GM23338 (cell line): ENCODE data around the gene DACT2. TPM values are rescaled to one million over a fixed set of nuclear protein-coding genes. Genes with fewer than 3 reads are reported as not detected.

Experiments used
- ATAC-seq: fragments of 200-7000 bp; cut with Tn5 transposase; 3 replicates; pipeline ENCODE4 v1.9.1; 2020
- DNase-seq: peaks from one replicate; pipeline ENCODE4 v3.0.0-alpha.2; 2015; ENCODE audit warnings: low spot score
- H2AFZ ChIP-seq: fragments of 200-600 bp; sonication (generic); 2 replicates; pipeline ENCODE4 v1.8.0; 2016; ENCODE audit warnings: antibody characterized with exemption, mild to moderate bottlenecking, moderate library complexity
- H3F3A ChIP-seq: fragments of 200-600 bp; sonication (generic); replicated peaks from 2 replicates; pipeline ENCODE4 v1.8.0; 2017; ENCODE audit warnings: antibody characterized with exemption, mixed run types, low read depth
- H3K27ac ChIP-seq: fragments of 200-600 bp; sonication (generic); 2 replicates; pipeline ENCODE4 v1.6.1; 2016; ENCODE audit warnings: low read depth
- H3K27me3 ChIP-seq: fragments of 200-600 bp; sonication (generic); 2 replicates; pipeline ENCODE4 v1.8.0; 2016; ENCODE audit warnings: mild to moderate bottlenecking, mixed run types, moderate library complexity; ENCODE audit not compliant: insufficient read depth
- H3K36me3 ChIP-seq: fragments of 200-600 bp; sonication (generic); 2 replicates; pipeline ENCODE4 v1.8.0; 2016; ENCODE audit warnings: mild to moderate bottlenecking; ENCODE audit not compliant: insufficient read depth
- H3K4me1 ChIP-seq: fragments of 200-600 bp; sonication (generic); 2 replicates; pipeline ENCODE4 v1.8.0; 2016; ENCODE audit warnings: mild to moderate bottlenecking, moderate library complexity; ENCODE audit not compliant: insufficient read depth
- H3K4me2 ChIP-seq: fragments of 200-600 bp; sonication (generic); 2 replicates; pipeline ENCODE4 v1.7.1; 2017; ENCODE audit warnings: mixed run types
- H3K4me3 ChIP-seq: fragments of 200-600 bp; sonication (generic); 2 replicates; pipeline ENCODE4 v1.6.1; 2016; ENCODE audit warnings: mixed run types
- H3K79me2 ChIP-seq: fragments of 200-600 bp; sonication (generic); replicated peaks from 2 replicates; pipeline ENCODE4 v1.8.0; 2017; ENCODE audit warnings: mild to moderate bottlenecking; ENCODE audit not compliant: insufficient read depth
- H3K9me2 ChIP-seq: fragments of 200-600 bp; sonication (generic); 2 replicates; pipeline ENCODE4 v1.8.0; 2017; ENCODE audit not compliant: insufficient read depth
- H4K20me1 ChIP-seq: fragments of 200-600 bp; sonication (generic); replicated peaks from 2 replicates; pipeline ENCODE4 v1.8.0; 2017; ENCODE audit warnings: mild to moderate bottlenecking; ENCODE audit not compliant: insufficient read depth
- H3K27ac Mint-ChIP-seq: 2 replicates; pipeline ENCODE4 v1.8.0; 2020; ENCODE audit warnings: inconsistent platforms, mild to moderate bottlenecking, moderate library complexity, mixed read lengths
- H3K27me3 Mint-ChIP-seq: 3 replicates; pipeline ENCODE4 v1.8.0; 2022; ENCODE audit warnings: low read depth, mild to moderate bottlenecking, moderate library complexity, mixed read lengths, inconsistent platforms; ENCODE audit not compliant: insufficient read depth, poor library complexity
- H3K36me3 Mint-ChIP-seq: 3 replicates; pipeline ENCODE4 v1.8.0; 2021; ENCODE audit warnings: low read depth, mild to moderate bottlenecking, inconsistent platforms, moderate library complexity, mixed read lengths
- H3K4me1 Mint-ChIP-seq: 3 replicates; pipeline ENCODE4 v1.8.0; 2020; ENCODE audit warnings: mild to moderate bottlenecking, inconsistent platforms, mixed read lengths
- H3K4me3 Mint-ChIP-seq: 3 replicates; pipeline ENCODE4 v1.8.0; 2021; ENCODE audit warnings: moderate library complexity, mild to moderate bottlenecking, inconsistent platforms, mixed read lengths
- H3K9me3 Mint-ChIP-seq: 3 replicates; pipeline ENCODE4 v1.8.0; 2020; ENCODE audit warnings: moderate library complexity, mild to moderate bottlenecking, inconsistent platforms, mixed read lengths
- EZH2phosphoT487 ChIP-seq: fragments of 200-600 bp; sonication (generic); IDR thresholded peaks from one replicate; pipeline ENCODE4 v1.8.1; 2018; ENCODE audit warnings: antibody characterized with exemption; ENCODE audit not compliant: unreplicated experiment
- STAT1 ChIP-seq: IDR thresholded peaks from one replicate; pipeline ENCODE4 v1.6.1; 2016; ENCODE audit warnings: antibody characterized with exemption; ENCODE audit not compliant: unreplicated experiment
- ZNF331 ChIP-seq: fragments of 250-450 bp; sonication (Bioruptor Pico); IDR thresholded peaks from 2 replicates; pipeline ENCODE4 v1.5.0; 2020; ENCODE audit warnings: low read depth, mild to moderate bottlenecking, moderate library complexity
- ZNF462 ChIP-seq: fragments of 250-450 bp; sonication (Bioruptor Pico); IDR thresholded peaks from 2 replicates; pipeline ENCODE4 v1.5.0; 2020; ENCODE audit warnings: mild to moderate bottlenecking, moderate library complexity
- polyA plus RNA-seq: library from polyadenylated mRNA; unstranded; fragments of >200 nt; fragmentation: Nextera tagmentation; extraction: Ambion mirVana; gene quantifications from 2 replicates; pipeline ENCODE4 v1.2.1, GENCODE V29; 2016
- total RNA-seq: library from RNA; depleted of rRNA; stranded (reverse); fragments of >200 nt; shearing (Covaris generic); gene quantifications from 2 replicates; pipeline ENCODE4 v1.2.3, GENCODE V29; 2014
- TF ChIP-seq, protein P1 (sequence below): IDR thresholded peaks from 2 replicates; pipeline ENCODE4 v1.6.1; 2016; ENCODE audit warnings: antibody characterized with exemption

DACT2 gene
- total and polyA plus RNA-seq, 2 experiments from 2014 or later: 1.8 to 10.6 TPM

- Histone ChIP-seq H3K27ac (no peak overlapping the region), H3F3A (no peaks in the 10 kb centered on the region), H3K4me2 (no peak overlapping the region), H3K4me1 (no peaks in the 10 kb centered on the region), H3K4me3 (no peak overlapping the region), H3K9me2 (no peaks in the 10 kb centered on the region), H3K79me2 (no peaks in the 10 kb centered on the region), H4K20me1 (no peaks in the 10 kb centered on the region), H3K36me3 (no peaks in the 10 kb centered on the region), H2AFZ (no peak overlapping the region), H3K27me3 (no peaks in the 10 kb centered on the region)
- Mint-ChIP-seq H3K27ac (no peak overlapping the region), H3K9me3 (no peaks in the 10 kb centered on the region), H3K4me1 (peaks cover 11% of the 10 kb centered on the region; the same call in 2 of the 3 replicates), H3K27me3 (peaks cover 13% of the 10 kb centered on the region), H3K36me3 (no peaks in the 10 kb centered on the region; the same call in 2 of the 3 replicates), H3K4me3 (no peak overlapping the region)
- TF ChIP-seq STAT1 (no peak), ZNF462 (no peak), EZH2phosphoT487 (no peak), ZNF331 (no peak)
- TF ChIP-seq, protein P1, sequence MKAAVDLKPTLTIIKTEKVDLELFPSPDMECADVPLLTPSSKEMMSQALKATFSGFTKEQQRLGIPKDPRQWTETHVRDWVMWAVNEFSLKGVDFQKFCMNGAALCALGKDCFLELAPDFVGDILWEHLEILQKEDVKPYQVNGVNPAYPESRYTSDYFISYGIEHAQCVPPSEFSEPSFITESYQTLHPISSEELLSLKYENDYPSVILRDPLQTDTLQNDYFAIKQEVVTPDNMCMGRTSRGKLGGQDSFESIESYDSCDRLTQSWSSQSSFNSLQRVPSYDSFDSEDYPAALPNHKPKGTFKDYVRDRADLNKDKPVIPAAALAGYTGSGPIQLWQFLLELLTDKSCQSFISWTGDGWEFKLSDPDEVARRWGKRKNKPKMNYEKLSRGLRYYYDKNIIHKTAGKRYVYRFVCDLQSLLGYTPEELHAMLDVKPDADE: no peak
- DNase-seq: no peak
- no peak for ATAC-seq
These were observed 23.9 kb upstream of the DACT2 start for GRCh38 chr6:168343239-168344150.
